OCI-LY1 (cell line): ENCODE results near the gene FAM240A.
"Not testable (repeated sequence)": the region's sequence is repeated elsewhere in the genome, so short reads cannot be mapped to it uniquely, and the experiment has no call there.

Experiments used
- EZH2 ChIP-seq: fragments of 200-600 bp; sonication (generic), shearing (Covaris generic); IDR thresholded peaks from 2 replicates; pipeline ENCODE4 v1.8.0; 2017; ENCODE audit warnings: borderline replicate concordance, mixed run types, mild to moderate bottlenecking, antibody characterized with exemption, low read length, moderate library complexity, mixed read lengths
- TF ChIP-seq, protein P1 (sequence below): fragments of 200-600 bp; sonication (generic), shearing (Covaris generic); IDR thresholded peaks from 2 replicates; pipeline ENCODE4 v1.5.1; 2017; ENCODE audit warnings: mild to moderate bottlenecking, antibody characterized with exemption, low read length, moderate library complexity, mixed read lengths

DNA sequence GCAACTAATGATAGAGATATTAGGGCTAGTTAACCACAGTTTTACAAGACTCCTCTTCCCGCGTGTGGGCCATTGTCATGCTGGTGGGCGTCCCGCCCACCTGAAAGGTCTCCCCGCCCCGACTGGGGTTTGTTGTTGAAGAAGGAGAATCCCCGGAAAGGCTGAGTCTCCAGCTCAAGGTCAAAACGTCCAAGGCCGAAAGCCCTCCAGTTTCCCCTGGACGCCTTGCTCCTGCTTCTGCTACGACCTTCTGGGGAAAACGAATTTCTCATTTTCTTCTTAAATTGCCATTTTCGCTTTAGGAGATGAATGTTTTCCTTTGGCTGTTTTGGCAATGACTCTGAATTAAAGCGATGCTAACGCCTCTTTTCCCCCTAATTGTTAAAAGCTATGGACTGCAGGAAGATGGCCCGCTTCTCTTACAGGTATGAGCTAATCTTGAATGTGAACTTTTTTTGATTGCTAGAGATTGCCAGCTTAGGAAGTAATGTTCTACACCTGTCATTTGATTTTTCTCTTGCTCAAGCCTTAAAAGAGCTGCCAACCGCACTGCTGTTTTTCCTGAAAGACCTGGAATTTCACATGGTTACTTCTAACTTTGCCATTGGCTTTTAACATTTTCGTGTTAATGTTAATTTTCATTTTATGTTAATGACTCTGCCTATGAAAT lies 34.6 kb upstream of the FAM240A start:
- TF ChIP-seq EZH2 = not testable (repeated sequence)
- TF ChIP-seq, protein P1, sequence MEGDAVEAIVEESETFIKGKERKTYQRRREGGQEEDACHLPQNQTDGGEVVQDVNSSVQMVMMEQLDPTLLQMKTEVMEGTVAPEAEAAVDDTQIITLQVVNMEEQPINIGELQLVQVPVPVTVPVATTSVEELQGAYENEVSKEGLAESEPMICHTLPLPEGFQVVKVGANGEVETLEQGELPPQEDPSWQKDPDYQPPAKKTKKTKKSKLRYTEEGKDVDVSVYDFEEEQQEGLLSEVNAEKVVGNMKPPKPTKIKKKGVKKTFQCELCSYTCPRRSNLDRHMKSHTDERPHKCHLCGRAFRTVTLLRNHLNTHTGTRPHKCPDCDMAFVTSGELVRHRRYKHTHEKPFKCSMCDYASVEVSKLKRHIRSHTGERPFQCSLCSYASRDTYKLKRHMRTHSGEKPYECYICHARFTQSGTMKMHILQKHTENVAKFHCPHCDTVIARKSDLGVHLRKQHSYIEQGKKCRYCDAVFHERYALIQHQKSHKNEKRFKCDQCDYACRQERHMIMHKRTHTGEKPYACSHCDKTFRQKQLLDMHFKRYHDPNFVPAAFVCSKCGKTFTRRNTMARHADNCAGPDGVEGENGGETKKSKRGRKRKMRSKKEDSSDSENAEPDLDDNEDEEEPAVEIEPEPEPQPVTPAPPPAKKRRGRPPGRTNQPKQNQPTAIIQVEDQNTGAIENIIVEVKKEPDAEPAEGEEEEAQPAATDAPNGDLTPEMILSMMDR = not testable (repeated sequence)
